Naive thymus-derived CD8-positive, alpha-beta T cell (primary cell): ENCODE measurements around the gene PMS2. TPM values are rescaled to one million over a fixed set of nuclear protein-coding genes. Genes with fewer than 3 reads are reported as not detected.
"Not testable (repeated sequence)": the region's sequence is repeated elsewhere in the genome, so short reads cannot be mapped to it uniquely, and the experiment has no call there.

Experiments
- ATAC-seq, 2 donors: fragments of 150-1000 bp; cut with Tn5 transposase in 1 of 2; sonication (Bioruptor Pico), chemical (Tn5 transposase) in 1 of 2; 1 replicate in 1 of 2; 2 replicates in 1 of 2; pipeline ENCODE4 v1.10.0; 2021; ENCODE audit warnings: mild to moderate bottlenecking in 2 of 2, moderate library complexity in 2 of 2
- POLR2A ChIA-PET: fragments of 350-600 bp; sonication (Branson Sonifier 250); formaldehyde crosslinking; loops from one replicate; lab custom pipeline; 2021; ENCODE audit warnings: antibody characterized with exemption; lab: Charles Lee
- DNase-seq, 10 donors: peaks; one replicate each; pipeline versions ENCODE4 v3.0.0 to v3.0.0-alpha.2; 2020 to 2022
- H3K27ac Mint-ChIP-seq, 10 donors: one replicate each; pipeline ENCODE4 v1.8.0; 2020 to 2022; ENCODE audit warnings: mild to moderate bottlenecking in 10 of 10, mixed read lengths in 10 of 10, moderate library complexity in 4 of 10, inconsistent platforms in 1 of 10
- H3K27me3 Mint-ChIP-seq, 5 donors: one replicate each; pipeline ENCODE4 v1.8.0; 2021 to 2022; ENCODE audit warnings: mixed read lengths in 5 of 5
- H3K36me3 Mint-ChIP-seq, 3 donors: one replicate each; pipeline ENCODE4 v1.8.0; 2020 to 2022; ENCODE audit warnings: mixed read lengths in 3 of 3, mild to moderate bottlenecking in 2 of 3, inconsistent platforms in 1 of 3
- H3K4me1 Mint-ChIP-seq, 4 donors: one replicate each; pipeline ENCODE4 v1.8.0; 2021 to 2022; ENCODE audit warnings: mixed read lengths in 4 of 4
- H3K4me3 Mint-ChIP-seq, 10 donors: one replicate each; pipeline ENCODE4 v1.8.0; 2020 to 2022; ENCODE audit warnings: mild to moderate bottlenecking in 10 of 10, mixed read lengths in 10 of 10, moderate library complexity in 6 of 10, inconsistent platforms in 1 of 10
- H3K9me3 Mint-ChIP-seq, 9 donors: one replicate each; pipeline ENCODE4 v1.8.0; 2020 to 2022; ENCODE audit warnings: mixed read lengths in 9 of 9, mild to moderate bottlenecking in 3 of 9, inconsistent platforms in 1 of 9, moderate library complexity in 1 of 9
- polyA plus RNA-seq, 3 donors: library from polyadenylated mRNA; unstranded; fragments of 300-500 nt; fragmentation: Illumina TruSeq; gene quantifications; one replicate each; pipeline ENCODE4 v1.2.3, GENCODE V29; 2021
- total RNA-seq, 8 experiments: library from RNA in 2 of 8; stranded (reverse) in 2 of 8; gene quantifications; one replicate each; pipeline ENCODE4 v1.2.3 and lab custom pipeline; 2021 to 2026

The PMS2 gene, protein sequence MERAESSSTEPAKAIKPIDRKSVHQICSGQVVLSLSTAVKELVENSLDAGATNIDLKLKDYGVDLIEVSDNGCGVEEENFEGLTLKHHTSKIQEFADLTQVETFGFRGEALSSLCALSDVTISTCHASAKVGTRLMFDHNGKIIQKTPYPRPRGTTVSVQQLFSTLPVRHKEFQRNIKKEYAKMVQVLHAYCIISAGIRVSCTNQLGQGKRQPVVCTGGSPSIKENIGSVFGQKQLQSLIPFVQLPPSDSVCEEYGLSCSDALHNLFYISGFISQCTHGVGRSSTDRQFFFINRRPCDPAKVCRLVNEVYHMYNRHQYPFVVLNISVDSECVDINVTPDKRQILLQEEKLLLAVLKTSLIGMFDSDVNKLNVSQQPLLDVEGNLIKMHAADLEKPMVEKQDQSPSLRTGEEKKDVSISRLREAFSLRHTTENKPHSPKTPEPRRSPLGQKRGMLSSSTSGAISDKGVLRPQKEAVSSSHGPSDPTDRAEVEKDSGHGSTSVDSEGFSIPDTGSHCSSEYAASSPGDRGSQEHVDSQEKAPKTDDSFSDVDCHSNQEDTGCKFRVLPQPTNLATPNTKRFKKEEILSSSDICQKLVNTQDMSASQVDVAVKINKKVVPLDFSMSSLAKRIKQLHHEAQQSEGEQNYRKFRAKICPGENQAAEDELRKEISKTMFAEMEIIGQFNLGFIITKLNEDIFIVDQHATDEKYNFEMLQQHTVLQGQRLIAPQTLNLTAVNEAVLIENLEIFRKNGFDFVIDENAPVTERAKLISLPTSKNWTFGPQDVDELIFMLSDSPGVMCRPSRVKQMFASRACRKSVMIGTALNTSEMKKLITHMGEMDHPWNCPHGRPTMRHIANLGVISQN
- total RNA-seq (10 to 100 TPM; 20.0 to 22.8 TPM), polyA plus RNA-seq (10 to 100 TPM in 2 of 3 donors, 1 to 10 TPM in 1; 9.8 to 14.2 (median 10.0) TPM), total RNA-seq (lab: John Stamatoyannopoulos, UW) (26.6 to 48.0 (median 35.9) reads per million in 6 experiments)

DNA sequence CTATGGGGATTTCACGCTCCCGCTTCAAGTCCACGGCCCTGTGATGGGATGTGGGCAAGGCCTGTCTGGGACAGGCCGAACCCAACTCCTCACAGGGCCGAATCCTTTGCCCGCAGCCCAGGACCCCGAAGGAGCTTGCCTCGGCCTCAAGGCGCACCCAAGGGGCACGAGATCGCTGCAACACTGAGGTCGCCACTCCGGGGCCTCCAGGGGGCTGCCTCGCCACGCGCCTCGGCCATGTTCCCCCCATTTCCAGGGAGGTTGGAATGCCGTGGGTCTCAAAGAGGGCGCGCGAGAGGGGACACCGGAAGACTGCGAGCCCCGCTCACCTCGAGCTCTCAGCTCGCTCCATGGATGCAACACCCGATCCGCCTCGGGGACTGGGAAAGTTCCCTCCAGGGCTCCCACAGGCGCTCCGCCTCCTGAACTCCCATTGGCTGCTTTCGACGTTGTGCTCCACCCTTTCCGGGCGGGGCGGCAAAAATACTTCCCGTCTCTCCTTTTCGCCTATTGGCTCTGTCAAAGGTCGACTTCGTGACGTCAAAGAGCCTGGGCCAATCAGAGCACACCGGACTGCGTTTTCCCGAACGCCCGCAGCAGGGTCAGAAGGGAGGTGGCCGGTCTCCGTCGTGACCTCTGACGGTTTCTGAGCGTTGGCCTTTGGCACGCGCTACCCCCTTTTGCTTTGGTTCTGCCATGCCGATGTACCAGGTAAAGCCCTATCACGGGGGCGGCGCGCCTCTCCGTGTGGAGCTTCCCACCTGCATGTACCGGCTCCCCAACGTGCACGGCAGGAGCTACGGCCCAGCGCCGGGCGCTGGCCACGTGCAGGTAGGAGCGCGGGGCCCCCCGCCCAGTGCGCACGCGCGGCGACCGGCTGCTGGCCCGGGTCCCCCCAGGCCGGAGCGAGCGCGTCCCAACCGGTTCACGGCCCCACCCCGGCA is at the start of gene PMS2, which contains the start of gene AIMP2:
TSS of gene PMS2 (minus strand) at position 382 of the 944 bp plus-strand sequence. CDS start at position 352, 30 bp downstream.
TSS of gene AIMP2 (plus strand) at position 605 of the 944 bp plus-strand sequence. CDS start at position 697, 92 bp downstream.
- ATAC-seq = peak; percentile 86 to 89
- Mint-ChIP-seq H3K27me3 (no peaks in the 10 kb centered on the region), H3K4me3 (peak within 1 kb of the TSS; percentile 90 to 98 (median 94)), H3K9me3 (no peaks in the 10 kb centered on the region), H3K36me3 (peaks cover 0 to 16% (median 0%) of the 10 kb centered on the region in 3 donors), H3K4me1 (peaks cover 17 to 47% (median 32%) of the 10 kb centered on the region in 4 donors), H3K27ac (peak within 1 kb of the TSS; percentile 90 to 98 (median 96))
- peak; percentile 85 to 97 (median 94) for DNase-seq
- POLR2A ChIA-PET = interaction anchor here (0.5 to 2.4 kb wide), 9 partner anchors 9 to 651 kb away, joined by 3 to 9 read pairs (median 5); no protein-coding TSS in a partner anchor

DNA sequence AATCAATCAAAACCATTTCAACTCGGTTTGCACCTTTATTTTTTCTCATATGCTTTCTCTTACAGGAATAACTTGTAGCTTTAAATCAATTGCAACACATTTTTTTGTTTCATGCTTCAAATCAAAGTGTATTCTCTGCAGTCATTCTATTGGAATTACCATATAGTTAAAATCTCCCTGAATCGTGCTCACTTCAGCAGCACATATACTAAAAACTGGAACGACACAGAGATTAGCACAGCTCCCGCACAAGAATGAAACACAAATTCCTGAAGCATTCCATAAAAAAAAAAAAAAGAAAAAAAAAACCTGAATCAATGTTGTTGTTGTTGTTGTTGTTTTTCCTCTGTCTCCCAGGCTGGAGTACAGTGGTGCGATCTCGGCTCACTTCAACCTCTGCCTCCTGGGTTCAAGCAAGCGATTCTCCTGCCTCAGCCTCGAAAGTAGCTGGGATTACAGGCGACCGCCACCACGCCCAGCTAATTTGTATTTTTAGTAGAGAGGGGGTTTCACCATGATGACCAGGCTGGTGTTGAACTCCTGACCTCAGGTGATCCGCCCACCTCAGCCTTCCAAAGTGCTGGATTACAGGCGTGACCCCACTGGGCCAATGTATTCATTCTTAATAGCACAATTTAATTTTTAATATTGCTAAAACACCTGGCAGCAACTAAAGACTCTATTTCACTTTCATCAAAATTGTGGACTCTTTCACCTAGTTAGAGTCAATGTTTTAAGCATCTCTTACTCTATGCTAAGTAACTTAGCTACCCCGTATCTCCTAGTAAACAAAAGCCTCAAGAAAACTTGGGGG is 48.7 kb upstream of the PMS2 start:
- Mint-ChIP-seq H3K4me1 (peaks cover 8 to 33% (median 26%) of the 10 kb centered on the region in 4 donors), H3K27me3 (no peaks in the 10 kb centered on the region), H3K27ac (peak overlapping the region in 9 of 10 donors; percentile 13 to 98 (median 96)), H3K36me3 (peaks cover 0 to 26% (median 0%) of the 10 kb centered on the region in 3 donors), H3K4me3 (peak overlapping the region; percentile 88 to 100 (median 98)), H3K9me3 (no peaks in the 10 kb centered on the region)
- POLR2A ChIA-PET = interaction anchor here (0.5 to 1.5 kb wide), 4 partner anchors 30 to 281 kb away, joined by 3 to 10 read pairs (median 4); no protein-coding TSS in a partner anchor
- DNase-seq (no peak), ATAC-seq (no peak)

DNA sequence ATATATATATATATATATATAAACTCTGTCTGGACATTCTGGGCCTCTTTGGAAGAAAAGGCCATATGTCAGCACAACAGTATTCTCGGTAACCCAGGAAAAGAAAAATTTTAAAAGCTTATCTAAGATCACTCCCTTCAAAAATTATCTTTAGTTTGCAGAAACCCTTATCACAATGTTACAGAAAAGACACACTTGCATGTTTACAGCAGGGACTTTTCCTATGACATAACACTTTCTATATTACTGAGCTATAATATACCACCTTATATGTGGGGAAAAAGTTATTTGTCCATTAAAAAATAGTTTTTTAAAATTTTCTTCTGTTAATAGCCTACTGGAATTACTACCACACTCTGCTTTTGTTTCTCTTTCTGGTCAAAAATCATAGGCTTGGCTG is 47.8 kb upstream of the PMS2 start:
- ATAC-seq = no peak
- H3K27me3 Mint-ChIP-seq = no peaks in the 10 kb centered on the region
- H3K27ac Mint-ChIP-seq = no peak overlapping the region
- peaks cover 0 to 35% (median 0%) of the 10 kb centered on the region in 3 donors for H3K36me3 Mint-ChIP-seq
- peak overlapping the region in 1 of 10 donors; percentile 14 for H3K4me3 Mint-ChIP-seq
- POLR2A ChIA-PET = interaction anchor here (0.5 to 1.5 kb wide), 3 partner anchors 31 to 380 kb away, joined by 3 to 10 read pairs (median 4); no protein-coding TSS in a partner anchor
- DNase-seq = no peak
- H3K9me3 Mint-ChIP-seq = no peaks in the 10 kb centered on the region
- peaks cover 8 to 33% (median 26%) of the 10 kb centered on the region in 4 donors for H3K4me1 Mint-ChIP-seq

DNA sequence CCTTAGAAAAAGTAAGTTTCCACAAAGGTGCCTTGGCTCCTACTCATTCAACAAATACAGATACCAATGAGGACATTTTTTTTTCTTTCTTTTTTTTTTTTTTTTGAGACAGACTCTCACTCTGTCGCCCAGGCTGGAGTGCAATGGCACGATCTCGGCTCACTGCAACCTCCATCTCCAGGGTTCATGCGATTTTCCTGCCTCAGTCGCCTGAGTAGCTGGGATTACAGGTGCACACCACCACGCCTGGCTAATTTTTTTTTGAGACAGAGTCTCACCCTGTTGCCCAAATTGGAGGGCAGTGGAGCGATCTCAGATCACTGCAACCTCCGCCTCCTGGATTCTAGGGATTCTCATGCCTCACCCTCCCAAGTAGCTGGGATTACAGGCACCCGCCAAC is 42.3 kb upstream of the PMS2 start:
- peak overlapping the region in 2 of 10 donors; percentile 45 to 53 for H3K27ac Mint-ChIP-seq

DNA sequence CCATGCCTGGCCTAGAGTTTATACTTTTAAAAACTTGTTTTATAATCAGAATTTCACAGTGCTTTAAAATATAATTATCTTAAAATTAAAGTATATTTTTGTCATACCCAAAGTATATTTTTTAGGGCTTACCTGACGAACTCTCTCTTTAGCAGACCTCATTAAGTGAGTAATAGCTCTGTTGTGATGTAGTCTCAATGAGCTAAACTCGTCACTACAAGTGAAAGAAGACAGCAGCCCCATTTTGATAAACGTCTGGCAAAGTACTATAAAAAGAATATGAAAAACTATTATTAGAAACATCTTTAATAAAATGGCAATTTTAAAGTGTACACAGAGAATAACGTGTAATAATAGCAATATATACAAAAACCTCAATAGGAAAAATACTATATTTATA is 40.9 kb upstream of the PMS2 start:
- POLR2A ChIA-PET = no interaction called here
- Mint-ChIP-seq H3K27me3 (no peaks in the 10 kb centered on the region), H3K36me3 (peaks cover 0 to 79% (median 9%) of the 10 kb centered on the region in 3 donors), H3K9me3 (no peaks in the 10 kb centered on the region), H3K4me3 (no peak overlapping the region), H3K27ac (no peak overlapping the region), H3K4me1 (peaks cover 2 to 4% (median 3%) of the 10 kb centered on the region in 4 donors)
- DNase-seq = no peak
- ATAC-seq = no peak

More for the DNA sequence above, 42.3 kb upstream of the PMS2 start:
- not testable (repeated sequence) for H3K9me3 Mint-ChIP-seq, H3K4me3 Mint-ChIP-seq, ATAC-seq, DNase-seq, H3K27me3 Mint-ChIP-seq
- POLR2A ChIA-PET = interaction anchor here (0.6 to 0.7 kb wide), 3 partner anchors 34 to 1986 kb away, joined by 3 to 5 read pairs (median 4); no protein-coding TSS in a partner anchor
- peaks cover 0 to 74% (median 9%) of the 10 kb centered on the region in 3 donors for H3K36me3 Mint-ChIP-seq
- peaks cover 3 to 10% (median 6%) of the 10 kb centered on the region in 4 donors for H3K4me1 Mint-ChIP-seq

DNA sequence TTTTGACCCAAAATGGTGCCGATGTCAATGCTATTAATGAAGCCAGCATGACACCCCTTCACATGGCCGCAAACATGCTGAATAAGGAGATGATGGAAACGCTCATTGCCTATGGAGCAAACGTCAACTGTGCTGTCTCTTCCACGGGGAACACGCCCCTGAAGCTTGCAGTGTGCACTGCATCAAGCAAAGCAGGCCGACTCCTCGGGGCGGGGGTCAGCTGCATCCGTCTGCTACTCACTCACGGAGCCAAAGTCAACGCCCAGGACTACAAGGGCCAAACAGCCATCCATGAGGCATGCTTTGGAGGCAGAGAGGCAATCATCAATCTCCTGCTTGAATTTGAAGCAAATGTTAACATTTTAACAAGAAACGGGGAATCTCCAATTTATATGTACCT is 26.8 kb upstream of the PMS2 start:
- H3K9me3 Mint-ChIP-seq = no peaks in the 10 kb centered on the region
- peaks cover 6 to 17% (median 11%) of the 10 kb centered on the region in 4 donors for H3K4me1 Mint-ChIP-seq
- DNase-seq (no peak), ATAC-seq (no peak)
- H3K36me3 Mint-ChIP-seq = peaks cover 0 to 92% (median 13%) of the 10 kb centered on the region in 3 donors
- no peak overlapping the region for H3K4me3 Mint-ChIP-seq
- H3K27ac Mint-ChIP-seq = no peak overlapping the region
- H3K27me3 Mint-ChIP-seq = no peaks in the 10 kb centered on the region
- POLR2A ChIA-PET = no interaction called here

DNA sequence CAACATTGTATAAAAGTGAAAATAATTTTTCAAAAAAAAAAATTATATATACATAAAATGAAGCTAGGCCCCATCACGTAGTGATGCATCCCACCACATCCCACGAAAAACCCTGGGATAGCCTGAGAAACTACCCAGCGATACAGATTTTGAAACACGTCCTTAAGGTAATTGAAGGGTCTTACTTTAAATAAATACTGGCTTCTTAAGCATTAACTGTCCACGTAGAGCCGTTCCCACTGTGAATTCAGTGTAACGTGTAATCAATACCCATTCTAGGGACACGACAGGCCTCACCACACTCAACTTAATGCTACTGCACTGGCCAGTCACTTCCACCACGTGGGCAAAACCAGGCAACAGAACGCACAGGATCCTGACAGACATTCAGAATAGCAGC is 26.3 kb upstream of the PMS2 start:
- ATAC-seq (no peak), DNase-seq (no peak)
- POLR2A ChIA-PET = no interaction called here
- Mint-ChIP-seq H3K36me3 (peaks cover 0 to 89% (median 13%) of the 10 kb centered on the region in 3 donors), H3K27ac (no peak overlapping the region), H3K27me3 (no peaks in the 10 kb centered on the region), H3K4me1 (peaks cover 6 to 17% (median 11%) of the 10 kb centered on the region in 4 donors), H3K4me3 (no peak overlapping the region), H3K9me3 (no peaks in the 10 kb centered on the region)

DNA sequence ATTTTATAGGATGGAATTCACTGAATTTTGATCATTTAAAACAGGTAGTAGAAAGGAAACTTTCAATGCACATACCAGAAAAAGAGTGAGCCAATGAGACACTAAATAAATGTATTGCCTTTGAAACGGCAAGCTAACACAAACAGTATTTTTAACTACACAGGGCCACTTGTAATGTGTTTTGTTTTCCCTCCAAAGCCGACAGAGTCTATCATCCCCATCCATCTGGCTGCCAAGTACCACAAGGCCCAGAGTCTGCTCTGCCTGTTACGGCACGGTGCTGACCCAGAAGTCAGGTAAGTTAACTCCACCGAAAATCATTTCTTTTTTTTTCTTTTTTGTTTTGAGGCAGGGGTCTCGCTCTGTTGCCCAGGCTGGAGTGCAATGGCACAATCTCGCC is 23.8 kb upstream of the PMS2 start:
- ATAC-seq (no peak), DNase-seq (no peak)
- peaks cover 6 to 17% (median 11%) of the 10 kb centered on the region in 4 donors for H3K4me1 Mint-ChIP-seq
- no peaks in the 10 kb centered on the region for H3K27me3 Mint-ChIP-seq
- POLR2A ChIA-PET = interaction anchor here (0.6 to 1.1 kb wide), 3 partner anchors 12 to 34 kb away, joined by 3 to 5 read pairs (median 3); no protein-coding TSS in a partner anchor
- peak overlapping the region in 4 of 10 donors; percentile 43 to 60 (median 46) for H3K27ac Mint-ChIP-seq
- no peaks in the 10 kb centered on the region for H3K9me3 Mint-ChIP-seq
- H3K36me3 Mint-ChIP-seq = peaks cover 0 to 90% (median 15%) of the 10 kb centered on the region in 3 donors
- no peak overlapping the region for H3K4me3 Mint-ChIP-seq

DNA sequence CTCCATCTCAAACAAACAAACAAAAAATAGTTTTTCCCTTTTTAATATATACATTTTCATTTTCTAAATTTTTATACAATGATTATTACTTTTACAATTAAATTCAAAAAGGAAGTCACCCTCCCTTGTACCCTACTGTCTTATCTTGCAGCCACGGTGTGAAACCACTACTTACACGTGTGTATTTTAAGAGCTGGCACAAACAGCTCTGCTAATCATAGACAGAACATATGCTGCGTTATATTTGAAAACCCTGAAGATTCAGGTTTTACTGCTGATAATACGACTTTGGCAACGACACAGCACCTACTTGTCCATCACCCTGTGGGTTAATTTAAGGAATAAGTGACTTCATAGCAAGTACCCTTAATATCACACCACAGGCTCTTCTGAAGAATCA is 23.3 kb upstream of the PMS2 start:
- H3K9me3 Mint-ChIP-seq = no peaks in the 10 kb centered on the region
- H3K27ac Mint-ChIP-seq = peak overlapping the region in 3 of 10 donors; percentile 43 to 75 (median 62)
- H3K27me3 Mint-ChIP-seq = no peaks in the 10 kb centered on the region
- H3K4me3 Mint-ChIP-seq = no peak overlapping the region
- POLR2A ChIA-PET = interaction anchor here (0.6 kb wide), 1 partner anchor 14 kb away, joined by 5 read pairs; no protein-coding TSS in a partner anchor
- ATAC-seq = no peak
- DNase-seq = no peak
- peaks cover 6 to 21% (median 16%) of the 10 kb centered on the region in 4 donors for H3K4me1 Mint-ChIP-seq
- peaks cover 0 to 90% (median 15%) of the 10 kb centered on the region in 3 donors for H3K36me3 Mint-ChIP-seq

DNA sequence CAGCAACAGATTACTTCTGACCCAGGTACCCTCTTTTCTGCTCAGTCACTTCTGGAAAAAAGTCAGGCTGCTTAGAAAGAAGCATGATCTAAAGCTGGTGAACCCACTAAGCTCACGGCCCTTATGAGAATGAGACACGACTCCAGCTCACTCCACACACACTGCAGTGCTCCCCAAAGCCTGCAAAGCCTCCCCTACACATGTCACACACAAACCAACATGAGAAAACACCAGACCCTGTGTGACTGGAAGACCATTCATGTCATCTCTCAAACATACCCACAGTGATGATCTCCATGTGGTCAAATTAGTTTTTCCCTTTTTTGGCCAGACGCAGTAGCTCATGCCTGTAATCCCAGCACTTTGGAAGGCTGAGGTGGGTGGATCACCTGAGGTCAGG is 22.7 kb upstream of the PMS2 start:
- peaks cover 0 to 88% (median 16%) of the 10 kb centered on the region in 3 donors for H3K36me3 Mint-ChIP-seq
- no peak for ATAC-seq
- H3K9me3 Mint-ChIP-seq = no peaks in the 10 kb centered on the region
- H3K4me1 Mint-ChIP-seq = peaks cover 7 to 27% (median 22%) of the 10 kb centered on the region in 4 donors
- H3K27ac Mint-ChIP-seq = peak overlapping the region in 7 of 10 donors; percentile 26 to 76 (median 60)
- peak overlapping the region in 2 of 10 donors; percentile 5 to 6 for H3K4me3 Mint-ChIP-seq
- POLR2A ChIA-PET = no interaction called here
- DNase-seq = no peak
- H3K27me3 Mint-ChIP-seq = no peaks in the 10 kb centered on the region
